WTC11 (cell line): ENCODE results near the gene ZNF276. TPM values are rescaled to one million over a fixed set of nuclear protein-coding genes. Genes with fewer than 3 reads are reported as not detected.

Experiments
- ATF2 ChIP-seq: sonication (generic); formaldehyde crosslinking; IDR thresholded peaks from 2 replicates; pipeline ENCODE4 v1.8.1; 2022; ENCODE audit warnings: low read depth, missing genetic modification reagents, borderline replicate concordance
- E2F1 ChIP-seq: sonication (generic); formaldehyde crosslinking; IDR thresholded peaks from 2 replicates; pipeline ENCODE4 v1.8.0; 2022; ENCODE audit warnings: mild to moderate bottlenecking, missing genetic modification reagents
- ESRRA ChIP-seq: sonication (generic); formaldehyde crosslinking; IDR thresholded peaks from 2 replicates; pipeline ENCODE4 v1.8.1; 2022; ENCODE audit warnings: mild to moderate bottlenecking, missing genetic modification reagents, borderline replicate concordance
- FOXP1 ChIP-seq: sonication (generic); formaldehyde crosslinking; IDR thresholded peaks from 2 replicates; pipeline ENCODE4 v1.8.0; 2022; ENCODE audit warnings: missing genetic modification reagents, mild to moderate bottlenecking, moderate library complexity, borderline replicate concordance
- JAZF1 ChIP-seq: fragments of 250-450 bp; sonication (Bioruptor Pico); IDR thresholded peaks from 2 replicates; pipeline ENCODE4 v1.9.0; 2021; ENCODE audit warnings: moderate library complexity, mild to moderate bottlenecking, inconsistent platforms
- MLX ChIP-seq: sonication (generic); formaldehyde crosslinking; IDR thresholded peaks from 2 replicates; pipeline ENCODE4 v1.8.1; 2023; ENCODE audit warnings: mild to moderate bottlenecking, missing genetic modification reagents, moderate library complexity
- MYBL2 ChIP-seq: sonication (generic); formaldehyde crosslinking; IDR thresholded peaks from 2 replicates; pipeline ENCODE4 v1.8.1; 2023; ENCODE audit warnings: mild to moderate bottlenecking, moderate library complexity, missing genetic modification reagents
- RELA ChIP-seq: sonication (generic); formaldehyde crosslinking; IDR thresholded peaks from 2 replicates; pipeline ENCODE4 v1.8.1; 2022; ENCODE audit warnings: missing genetic modification reagents, mild to moderate bottlenecking, borderline replicate concordance
- RORB ChIP-seq: fragments of 250-450 bp; sonication (Bioruptor Pico); IDR thresholded peaks from 2 replicates; pipeline ENCODE4 v1.9.0; 2021; ENCODE audit warnings: mild to moderate bottlenecking
- ZBTB21 ChIP-seq: sonication (generic); formaldehyde crosslinking; IDR thresholded peaks from 2 replicates; pipeline ENCODE4 v1.8.1; 2023; ENCODE audit warnings: mild to moderate bottlenecking, missing genetic modification reagents, borderline replicate concordance
- ZBTB43 ChIP-seq: sonication (generic); formaldehyde crosslinking; IDR thresholded peaks from 2 replicates; pipeline ENCODE4 v1.8.1; 2023; ENCODE audit warnings: mild to moderate bottlenecking, missing genetic modification reagents
- ZNF219 ChIP-seq: sonication (generic); formaldehyde crosslinking; IDR thresholded peaks from 2 replicates; pipeline ENCODE4 v1.8.0; 2023; ENCODE audit warnings: missing genetic modification reagents, mild to moderate bottlenecking, borderline replicate concordance
- ZNF317 ChIP-seq: sonication (generic); formaldehyde crosslinking; IDR thresholded peaks from 2 replicates; pipeline ENCODE4 v1.8.1; 2023; ENCODE audit warnings: low read depth, mild to moderate bottlenecking, moderate library complexity, missing genetic modification reagents, borderline replicate concordance
- total RNA-seq: library from RNA; stranded (reverse); gene quantifications from 3 replicates; pipeline ENCODE4 v1.2.3, GENCODE V29; 2021
- TF ChIP-seq, protein P1 (sequence below): sonication (generic); formaldehyde crosslinking; IDR thresholded peaks from 2 replicates; pipeline ENCODE4 v1.8.0; 2022; ENCODE audit warnings: mild to moderate bottlenecking, missing genetic modification reagents
- TF ChIP-seq, protein P2 (sequence below): sonication (generic); formaldehyde crosslinking; IDR thresholded peaks from 2 replicates; pipeline ENCODE4 v1.8.1; 2022; ENCODE audit warnings: mild to moderate bottlenecking, moderate library complexity, missing genetic modification reagents
- TF ChIP-seq, protein P3 (sequence below): sonication (generic); formaldehyde crosslinking; IDR thresholded peaks from 2 replicates; pipeline ENCODE4 v1.8.1; 2022; ENCODE audit warnings: missing genetic modification reagents, borderline replicate concordance
- TF ChIP-seq, protein P4 (sequence below): sonication (generic); formaldehyde crosslinking; conservative IDR thresholded peaks from 2 replicates; pipeline ENCODE4 v1.8.1; 2023; ENCODE audit warnings: mild to moderate bottlenecking, low read depth, missing genetic modification reagents, moderate library complexity
- TF ChIP-seq, protein P5 (sequence below): sonication (generic); formaldehyde crosslinking; IDR thresholded peaks from 2 replicates; pipeline ENCODE4 v1.8.1; 2023; ENCODE audit warnings: mild to moderate bottlenecking, missing genetic modification reagents, moderate library complexity
- TF ChIP-seq, protein P6 (sequence below): sonication (generic); formaldehyde crosslinking; IDR thresholded peaks from 2 replicates; pipeline ENCODE4 v1.8.1; 2022; ENCODE audit warnings: mild to moderate bottlenecking, missing genetic modification reagents, moderate library complexity, borderline replicate concordance

The ZNF276 gene
- total RNA-seq, 1 experiment from 2014 or later = 16.6 TPM

DNA sequence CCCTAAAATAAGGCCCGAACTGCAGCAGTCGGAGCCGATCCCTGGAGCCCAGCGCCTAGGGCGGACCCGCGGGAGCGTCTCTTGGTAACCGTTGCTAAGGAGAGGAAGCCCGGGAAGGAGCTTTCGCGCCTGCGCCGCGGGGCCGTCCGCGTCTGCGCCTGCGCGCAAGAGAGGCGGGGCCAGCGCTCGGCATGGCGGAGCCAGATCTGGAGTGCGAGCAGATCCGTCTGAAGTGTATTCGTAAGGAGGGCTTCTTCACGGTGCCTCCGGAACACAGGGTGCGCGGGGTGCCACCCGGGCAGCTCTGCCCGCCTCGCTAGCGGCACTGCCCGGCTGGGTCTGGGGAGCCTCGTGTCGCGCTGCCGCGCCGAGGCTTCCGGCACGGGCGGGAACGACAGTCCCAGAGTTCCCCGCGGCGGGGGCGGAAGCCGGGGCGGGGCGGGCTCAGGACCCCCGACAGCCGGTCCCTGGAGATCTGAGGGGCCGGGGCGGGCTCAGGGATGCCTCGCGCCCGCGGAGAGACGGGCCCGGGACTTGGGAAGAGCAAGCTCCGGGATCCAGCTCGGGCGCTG is 34.7 kb upstream of the ZNF276 start, which contains the start of gene CDK10 (continued):
- peak; percentile 33; the same call in 1 of the 2 replicates for TF ChIP-seq E2F1 (CRISPR knock-in tag)
- TF ChIP-seq FOXP1 (CRISPR knock-in tag) = peak; percentile 77
- TF ChIP-seq, protein P1, sequence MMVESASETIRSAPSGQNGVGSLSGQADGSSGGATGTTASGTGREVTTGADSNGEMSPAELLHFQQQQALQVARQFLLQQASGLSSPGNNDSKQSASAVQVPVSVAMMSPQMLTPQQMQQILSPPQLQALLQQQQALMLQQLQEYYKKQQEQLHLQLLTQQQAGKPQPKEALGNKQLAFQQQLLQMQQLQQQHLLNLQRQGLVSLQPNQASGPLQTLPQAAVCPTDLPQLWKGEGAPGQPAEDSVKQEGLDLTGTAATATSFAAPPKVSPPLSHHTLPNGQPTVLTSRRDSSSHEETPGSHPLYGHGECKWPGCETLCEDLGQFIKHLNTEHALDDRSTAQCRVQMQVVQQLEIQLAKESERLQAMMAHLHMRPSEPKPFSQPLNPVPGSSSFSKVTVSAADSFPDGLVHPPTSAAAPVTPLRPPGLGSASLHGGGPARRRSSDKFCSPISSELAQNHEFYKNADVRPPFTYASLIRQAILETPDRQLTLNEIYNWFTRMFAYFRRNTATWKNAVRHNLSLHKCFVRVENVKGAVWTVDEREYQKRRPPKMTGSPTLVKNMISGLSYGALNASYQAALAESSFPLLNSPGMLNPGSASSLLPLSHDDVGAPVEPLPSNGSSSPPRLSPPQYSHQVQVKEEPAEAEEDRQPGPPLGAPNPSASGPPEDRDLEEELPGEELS (CRISPR knock-in tag) = 0 out of 2 replicates have a peak, but pooled peaks have one; percentile 26
- TF ChIP-seq ATF2 (CRISPR knock-in tag) = no peak
- TF ChIP-seq MLX (CRISPR knock-in tag) = no peak
- no peak for TF ChIP-seq ZBTB21
- TF ChIP-seq RELA (CRISPR knock-in tag) = no peak; the same call in 1 of the 2 replicates
- TF ChIP-seq ZBTB43 (CRISPR knock-in tag) = no peak
- TF ChIP-seq, protein P2, sequence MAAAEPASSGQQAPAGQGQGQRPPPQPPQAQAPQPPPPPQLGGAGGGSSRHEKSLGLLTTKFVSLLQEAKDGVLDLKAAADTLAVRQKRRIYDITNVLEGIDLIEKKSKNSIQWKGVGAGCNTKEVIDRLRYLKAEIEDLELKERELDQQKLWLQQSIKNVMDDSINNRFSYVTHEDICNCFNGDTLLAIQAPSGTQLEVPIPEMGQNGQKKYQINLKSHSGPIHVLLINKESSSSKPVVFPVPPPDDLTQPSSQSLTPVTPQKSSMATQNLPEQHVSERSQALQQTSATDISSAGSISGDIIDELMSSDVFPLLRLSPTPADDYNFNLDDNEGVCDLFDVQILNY (CRISPR knock-in tag) = 0 out of 2 replicates have a peak, but pooled peaks have one; percentile 87
- TF ChIP-seq JAZF1 = no peak
- TF ChIP-seq, protein P3, sequence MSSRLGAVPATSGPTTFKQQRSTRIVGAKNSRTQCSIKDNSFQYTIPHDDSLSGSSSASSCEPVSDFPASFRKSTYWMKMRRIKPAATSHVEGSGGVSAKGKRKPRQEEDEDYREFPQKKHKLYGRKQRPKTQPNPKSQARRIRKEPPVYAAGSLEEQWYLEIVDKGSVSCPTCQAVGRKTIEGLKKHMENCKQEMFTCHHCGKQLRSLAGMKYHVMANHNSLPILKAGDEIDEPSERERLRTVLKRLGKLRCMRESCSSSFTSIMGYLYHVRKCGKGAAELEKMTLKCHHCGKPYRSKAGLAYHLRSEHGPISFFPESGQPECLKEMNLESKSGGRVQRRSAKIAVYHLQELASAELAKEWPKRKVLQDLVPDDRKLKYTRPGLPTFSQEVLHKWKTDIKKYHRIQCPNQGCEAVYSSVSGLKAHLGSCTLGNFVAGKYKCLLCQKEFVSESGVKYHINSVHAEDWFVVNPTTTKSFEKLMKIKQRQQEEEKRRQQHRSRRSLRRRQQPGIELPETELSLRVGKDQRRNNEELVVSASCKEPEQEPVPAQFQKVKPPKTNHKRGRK = no peak
- TF ChIP-seq, protein P4, sequence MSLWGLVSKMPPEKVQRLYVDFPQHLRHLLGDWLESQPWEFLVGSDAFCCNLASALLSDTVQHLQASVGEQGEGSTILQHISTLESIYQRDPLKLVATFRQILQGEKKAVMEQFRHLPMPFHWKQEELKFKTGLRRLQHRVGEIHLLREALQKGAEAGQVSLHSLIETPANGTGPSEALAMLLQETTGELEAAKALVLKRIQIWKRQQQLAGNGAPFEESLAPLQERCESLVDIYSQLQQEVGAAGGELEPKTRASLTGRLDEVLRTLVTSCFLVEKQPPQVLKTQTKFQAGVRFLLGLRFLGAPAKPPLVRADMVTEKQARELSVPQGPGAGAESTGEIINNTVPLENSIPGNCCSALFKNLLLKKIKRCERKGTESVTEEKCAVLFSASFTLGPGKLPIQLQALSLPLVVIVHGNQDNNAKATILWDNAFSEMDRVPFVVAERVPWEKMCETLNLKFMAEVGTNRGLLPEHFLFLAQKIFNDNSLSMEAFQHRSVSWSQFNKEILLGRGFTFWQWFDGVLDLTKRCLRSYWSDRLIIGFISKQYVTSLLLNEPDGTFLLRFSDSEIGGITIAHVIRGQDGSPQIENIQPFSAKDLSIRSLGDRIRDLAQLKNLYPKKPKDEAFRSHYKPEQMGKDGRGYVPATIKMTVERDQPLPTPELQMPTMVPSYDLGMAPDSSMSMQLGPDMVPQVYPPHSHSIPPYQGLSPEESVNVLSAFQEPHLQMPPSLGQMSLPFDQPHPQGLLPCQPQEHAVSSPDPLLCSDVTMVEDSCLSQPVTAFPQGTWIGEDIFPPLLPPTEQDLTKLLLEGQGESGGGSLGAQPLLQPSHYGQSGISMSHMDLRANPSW (CRISPR knock-in tag) = no peak
- TF ChIP-seq, protein P5, sequence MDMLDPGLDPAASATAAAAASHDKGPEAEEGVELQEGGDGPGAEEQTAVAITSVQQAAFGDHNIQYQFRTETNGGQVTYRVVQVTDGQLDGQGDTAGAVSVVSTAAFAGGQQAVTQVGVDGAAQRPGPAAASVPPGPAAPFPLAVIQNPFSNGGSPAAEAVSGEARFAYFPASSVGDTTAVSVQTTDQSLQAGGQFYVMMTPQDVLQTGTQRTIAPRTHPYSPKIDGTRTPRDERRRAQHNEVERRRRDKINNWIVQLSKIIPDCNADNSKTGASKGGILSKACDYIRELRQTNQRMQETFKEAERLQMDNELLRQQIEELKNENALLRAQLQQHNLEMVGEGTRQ (CRISPR knock-in tag) = peak; percentile 31; the same call in 1 of the 2 replicates
- TF ChIP-seq, protein P6, sequence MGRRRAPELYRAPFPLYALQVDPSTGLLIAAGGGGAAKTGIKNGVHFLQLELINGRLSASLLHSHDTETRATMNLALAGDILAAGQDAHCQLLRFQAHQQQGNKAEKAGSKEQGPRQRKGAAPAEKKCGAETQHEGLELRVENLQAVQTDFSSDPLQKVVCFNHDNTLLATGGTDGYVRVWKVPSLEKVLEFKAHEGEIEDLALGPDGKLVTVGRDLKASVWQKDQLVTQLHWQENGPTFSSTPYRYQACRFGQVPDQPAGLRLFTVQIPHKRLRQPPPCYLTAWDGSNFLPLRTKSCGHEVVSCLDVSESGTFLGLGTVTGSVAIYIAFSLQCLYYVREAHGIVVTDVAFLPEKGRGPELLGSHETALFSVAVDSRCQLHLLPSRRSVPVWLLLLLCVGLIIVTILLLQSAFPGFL (CRISPR knock-in tag) = no peak
- TF ChIP-seq ZNF219 (CRISPR knock-in tag) = no peak
- TF ChIP-seq MYBL2 (CRISPR knock-in tag) = peak; percentile 91
- no peak for TF ChIP-seq ZNF317 (CRISPR knock-in tag)
- peak; percentile 81; the same call in 1 of the 2 replicates for TF ChIP-seq ESRRA (CRISPR knock-in tag)
- no peak for TF ChIP-seq RORB
